Fibroblast of lung (primary cell): Measurements from ENCODE around the gene IGFL1. TPM values are rescaled to one million over a fixed set of nuclear protein-coding genes. Genes with fewer than 3 reads are reported as not detected.

Experiments used
- DNase-seq, 2 donors: peaks; one replicate each; pipeline versions ENCODE4 v3.0.0 to v3.0.0-alpha.2; 2010; ENCODE audit warnings: low read depth in 2 of 2
- H2AFZ ChIP-seq: 2 replicates; pipeline ENCODE4 v1.5.1; 2012; ENCODE audit warnings: low read length, control low read depth, inconsistent platforms
- H3K27ac ChIP-seq: 2 replicates; pipeline ENCODE4 v1.5.1; 2011; ENCODE audit warnings: low read length, control low read depth; ENCODE audit not compliant: insufficient read depth
- H3K27me3 ChIP-seq: 2 replicates; pipeline ENCODE4 v1.5.1; 2011; ENCODE audit warnings: mild to moderate bottlenecking, low read length; ENCODE audit not compliant: control insufficient read depth, insufficient read depth
- H3K36me3 ChIP-seq: 2 replicates; pipeline ENCODE4 v1.5.1; 2011; ENCODE audit warnings: low read length; ENCODE audit not compliant: control insufficient read depth, insufficient read depth
- H3K4me1 ChIP-seq: 2 replicates; pipeline ENCODE4 v1.5.1; 2011; ENCODE audit warnings: low read length; ENCODE audit not compliant: control insufficient read depth, insufficient read depth; ENCODE audit errors: extremely low read depth
- H3K4me2 ChIP-seq: 2 replicates; pipeline ENCODE4 v1.5.1; 2011; ENCODE audit warnings: low read length, control low read depth; ENCODE audit not compliant: insufficient read depth; ENCODE audit errors: extremely low read depth
- H3K4me3 ChIP-seq, 4 experiments: fragments of 200-600 bp in 1 of 4; sonication (generic) in 1 of 4; replicated peaks in 1 of 4; 2 replicates each; pipeline ENCODE4 v1.5.1; 2011 to 2016; ENCODE audit warnings: low read length in 4 of 4, low read depth in 3 of 4, mild to moderate bottlenecking in 3 of 4, control low read depth in 2 of 4, inconsistent platforms in 1 of 4, mixed read lengths in 1 of 4; ENCODE audit not compliant: insufficient read depth in 1 of 4; ENCODE audit errors: control extremely low read depth in 1 of 4
- H3K79me2 ChIP-seq: 2 replicates; pipeline ENCODE4 v1.5.1; 2012; ENCODE audit warnings: mild to moderate bottlenecking, low read length, inconsistent platforms; ENCODE audit not compliant: control insufficient read depth, insufficient read depth
- H3K9ac ChIP-seq: 2 replicates; pipeline ENCODE4 v1.5.1; 2011; ENCODE audit warnings: mild to moderate bottlenecking, low read length, control low read depth; ENCODE audit not compliant: insufficient read depth
- H3K9me3 ChIP-seq: 2 replicates; pipeline ENCODE4 v1.5.1; 2012; ENCODE audit warnings: low read depth, low read length; ENCODE audit not compliant: control insufficient read depth, insufficient read depth
- H4K20me1 ChIP-seq: 2 replicates; pipeline ENCODE4 v1.5.1; 2011; ENCODE audit warnings: low read length; ENCODE audit not compliant: control insufficient read depth, insufficient read depth; ENCODE audit errors: extremely low read depth
- EZH2 ChIP-seq: IDR thresholded peaks from 2 replicates; pipeline ENCODE4 v1.5.1; 2012; ENCODE audit warnings: low read length, control low read depth, mild to moderate bottlenecking; ENCODE audit errors: missing control alignments
- polyA plus RNA-seq, 2 donors: library from polyadenylated mRNA; depleted of rRNA in 1 of 2; stranded (reverse) in 1 of 2; unstranded in 1 of 2; fragments of >200 nt; gene quantifications; 2 replicates each; pipeline ENCODE4 v1.2.1, GENCODE V29; 2011 to 2012; ENCODE audit warnings: missing spikeins in 1 of 2
- total RNA-seq: library from RNA; depleted of rRNA; stranded (reverse); fragments of >200 nt; gene quantifications from 2 replicates; pipeline ENCODE4 v1.2.1, GENCODE V29; 2014
- TF ChIP-seq, protein P1 (sequence below), 2 donors: IDR thresholded peaks in 1 of 2; conservative IDR thresholded peaks in 1 of 2; 1 replicate in 1 of 2; 2 replicates in 1 of 2; pipeline ENCODE4 v1.5.1; 2011 to 2012; ENCODE audit warnings: low read length in 2 of 2, control low read depth in 1 of 2, inconsistent platforms in 1 of 2, low read depth in 1 of 2, mild to moderate bottlenecking in 1 of 2

Gene IGFL1
- total and polyA plus RNA-seq, 2 donors (not counting 1 experiment from before 2014, with no cell fraction given) = not detected

DNA sequence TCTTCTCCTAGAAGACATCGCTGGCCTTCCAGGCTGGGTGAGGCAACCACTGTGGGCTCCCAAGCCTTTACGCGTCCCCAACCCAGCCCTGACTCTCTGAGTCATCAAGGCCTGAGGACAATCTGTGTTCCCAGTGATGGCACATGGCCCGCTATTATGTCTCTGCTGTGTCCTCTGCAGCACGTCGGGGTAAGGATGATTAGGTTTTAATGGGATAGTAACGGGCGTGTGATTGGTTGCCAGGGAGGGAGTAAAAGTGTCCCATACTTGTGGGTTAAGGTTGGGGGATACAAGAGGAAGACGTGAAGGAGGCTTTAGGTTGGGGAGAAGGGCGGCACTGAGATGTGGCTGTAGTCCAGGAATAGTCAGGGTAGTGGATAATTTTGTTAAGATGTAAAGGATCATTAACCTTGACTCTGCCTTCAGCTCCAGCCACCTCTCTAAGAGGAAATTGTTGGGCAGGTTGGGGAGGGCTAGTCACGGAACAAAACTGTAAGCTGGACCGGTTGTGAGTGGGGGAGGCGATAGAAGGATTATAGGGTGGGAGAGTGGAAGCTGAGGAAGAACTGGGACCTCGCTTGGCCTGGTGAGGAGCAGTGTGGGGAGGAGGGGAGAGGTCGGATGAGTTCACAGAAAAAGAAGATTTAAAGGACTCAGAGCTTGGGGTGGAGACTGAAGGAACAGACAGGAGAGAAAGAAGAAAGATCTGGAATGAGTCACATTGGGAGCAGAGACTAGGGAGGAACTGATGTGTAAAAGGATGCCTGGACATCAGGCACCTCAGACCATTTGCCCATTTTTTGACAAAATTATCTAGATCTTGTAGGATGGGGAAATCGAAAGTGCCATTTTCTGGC, 27.9 kb upstream of the IGFL1 start:
- no peak for DNase-seq
- Histone ChIP-seq H3K27me3 (peaks cover 4% of the 10 kb centered on the region), H3K9ac (no peak overlapping the region), H3K4me1 (no peaks in the 10 kb centered on the region), H3K9me3 (no peaks in the 10 kb centered on the region), H2AFZ (no peak overlapping the region), H3K36me3 (no peaks in the 10 kb centered on the region), H3K79me2 (no peaks in the 10 kb centered on the region), H3K4me2 (no peak overlapping the region), H3K27ac (no peak overlapping the region), H3K4me3 (no peak overlapping the region), H4K20me1 (no peaks in the 10 kb centered on the region)
- TF ChIP-seq EZH2 = no peak
- TF ChIP-seq, protein P1, sequence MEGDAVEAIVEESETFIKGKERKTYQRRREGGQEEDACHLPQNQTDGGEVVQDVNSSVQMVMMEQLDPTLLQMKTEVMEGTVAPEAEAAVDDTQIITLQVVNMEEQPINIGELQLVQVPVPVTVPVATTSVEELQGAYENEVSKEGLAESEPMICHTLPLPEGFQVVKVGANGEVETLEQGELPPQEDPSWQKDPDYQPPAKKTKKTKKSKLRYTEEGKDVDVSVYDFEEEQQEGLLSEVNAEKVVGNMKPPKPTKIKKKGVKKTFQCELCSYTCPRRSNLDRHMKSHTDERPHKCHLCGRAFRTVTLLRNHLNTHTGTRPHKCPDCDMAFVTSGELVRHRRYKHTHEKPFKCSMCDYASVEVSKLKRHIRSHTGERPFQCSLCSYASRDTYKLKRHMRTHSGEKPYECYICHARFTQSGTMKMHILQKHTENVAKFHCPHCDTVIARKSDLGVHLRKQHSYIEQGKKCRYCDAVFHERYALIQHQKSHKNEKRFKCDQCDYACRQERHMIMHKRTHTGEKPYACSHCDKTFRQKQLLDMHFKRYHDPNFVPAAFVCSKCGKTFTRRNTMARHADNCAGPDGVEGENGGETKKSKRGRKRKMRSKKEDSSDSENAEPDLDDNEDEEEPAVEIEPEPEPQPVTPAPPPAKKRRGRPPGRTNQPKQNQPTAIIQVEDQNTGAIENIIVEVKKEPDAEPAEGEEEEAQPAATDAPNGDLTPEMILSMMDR (conservative IDR thresholded peaks at IDR 0.05 in 1 of 2, IDR thresholded peaks at IDR 0.05 in 1 of 2; ENCODE audit: low read depth in 1 of 2, low read length in 2 of 2) = no peak

DNA sequence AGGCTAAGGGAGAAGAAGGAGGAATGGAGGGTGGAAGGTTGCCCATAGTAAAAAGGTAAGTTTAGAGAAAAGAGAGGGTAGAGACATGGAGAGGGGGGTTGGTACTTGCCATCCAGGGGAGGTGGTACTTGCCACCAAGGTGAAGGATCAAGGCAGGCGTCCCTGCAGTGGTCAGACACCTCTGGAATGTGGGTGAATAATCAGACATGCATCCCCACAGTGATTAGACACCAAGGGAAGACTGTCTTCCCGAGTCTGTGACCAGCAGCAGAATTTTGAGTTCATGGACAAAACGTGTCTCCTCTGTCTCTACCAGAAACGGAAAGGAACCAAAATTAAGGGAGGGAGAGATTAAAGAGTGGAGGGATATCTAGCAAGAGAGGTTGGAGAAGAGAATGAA, 27.1 kb upstream of the IGFL1 start:
- TF ChIP-seq EZH2 = no peak
- TF ChIP-seq, protein P1 (conservative IDR thresholded peaks at IDR 0.05 in 1 of 2, IDR thresholded peaks at IDR 0.05 in 1 of 2; ENCODE audit: low read depth in 1 of 2, low read length in 2 of 2) = no peak
- H4K20me1 ChIP-seq = no peaks in the 10 kb centered on the region
- H2AFZ ChIP-seq = no peak overlapping the region
- no peaks in the 10 kb centered on the region for H3K9me3 ChIP-seq
- H3K4me1 ChIP-seq = no peaks in the 10 kb centered on the region
- H3K27ac ChIP-seq = no peak overlapping the region
- no peaks in the 10 kb centered on the region for H3K79me2 ChIP-seq
- H3K36me3 ChIP-seq = no peaks in the 10 kb centered on the region
- no peak overlapping the region for H3K4me2 ChIP-seq
- H3K27me3 ChIP-seq = peaks cover 3% of the 10 kb centered on the region
- no peak overlapping the region for H3K9ac ChIP-seq
- H3K4me3 ChIP-seq = no peak overlapping the region
- no peak for DNase-seq

DNA sequence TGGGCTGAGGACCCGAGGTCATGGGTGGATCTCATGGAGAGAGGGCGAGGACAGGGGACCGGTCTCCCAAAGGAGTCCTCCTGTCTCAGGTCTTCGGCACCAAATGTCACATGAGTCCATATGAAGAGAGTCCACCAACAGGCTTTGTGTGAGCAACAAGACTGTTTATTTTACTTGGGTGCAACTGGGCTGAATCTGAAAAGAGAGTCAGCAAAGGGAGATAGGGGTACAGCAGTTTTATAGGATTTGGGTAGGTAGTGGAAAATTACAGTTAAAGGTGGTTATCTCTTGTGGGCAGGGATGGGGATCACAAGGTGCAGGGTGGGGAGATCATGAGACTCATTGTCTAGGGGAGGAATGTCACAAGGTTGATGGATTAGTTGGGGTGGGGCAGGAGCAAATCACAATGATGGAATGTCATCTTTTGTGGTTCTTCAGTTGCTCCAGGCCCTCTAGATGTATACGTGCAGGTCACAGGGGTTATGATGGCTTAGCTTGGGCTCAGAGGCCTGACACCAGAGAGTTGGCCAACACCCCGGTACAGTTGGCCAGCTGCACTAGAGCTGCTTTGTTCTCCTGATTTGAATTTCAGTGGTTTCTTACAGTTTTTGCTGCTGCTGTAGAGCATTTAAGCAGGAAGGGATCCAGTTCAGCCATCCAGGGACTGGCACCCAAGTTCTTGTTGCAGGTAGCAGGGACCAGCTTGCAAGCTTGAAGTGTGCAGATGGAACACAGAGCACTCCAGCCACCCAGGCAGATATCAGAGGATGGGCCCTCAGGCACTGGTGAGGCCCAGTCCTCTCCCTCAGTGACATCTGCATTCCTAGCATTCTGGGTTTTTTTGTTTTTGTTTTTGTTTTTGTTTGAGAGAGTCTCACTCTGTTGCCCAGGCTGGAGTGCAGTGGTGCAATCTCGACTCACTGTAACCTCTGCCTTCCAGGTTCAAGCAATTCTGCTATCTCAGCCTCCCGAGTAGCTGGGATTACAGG, 26.4 kb upstream of the IGFL1 start:
- H3K79me2 ChIP-seq = no peaks in the 10 kb centered on the region
- no peaks in the 10 kb centered on the region for H3K9me3 ChIP-seq
- no peak for DNase-seq
- H3K4me1 ChIP-seq = no peaks in the 10 kb centered on the region
- H3K36me3 ChIP-seq = no peaks in the 10 kb centered on the region
- H3K4me3 ChIP-seq = no peak overlapping the region
- TF ChIP-seq EZH2 = no peak
- TF ChIP-seq, protein P1 (conservative IDR thresholded peaks at IDR 0.05 in 1 of 2, IDR thresholded peaks at IDR 0.05 in 1 of 2; ENCODE audit: low read depth in 1 of 2, low read length in 2 of 2) = no peak
- no peaks in the 10 kb centered on the region for H4K20me1 ChIP-seq
- H3K27me3 ChIP-seq = peaks cover 3% of the 10 kb centered on the region
- no peak overlapping the region for H3K4me2 ChIP-seq
- H3K9ac ChIP-seq = no peak overlapping the region
- H3K27ac ChIP-seq = no peak overlapping the region
- H2AFZ ChIP-seq = no peak overlapping the region
